ENCODE results near the gene SPTBN5. TPM values are rescaled to one million over a fixed set of nuclear protein-coding genes. Genes with fewer than 3 reads are reported as not detected.

The SPTBN5 gene
- total RNA-seq, 1 experiment from 2014 or later, result 0.64 TPM

DNA sequence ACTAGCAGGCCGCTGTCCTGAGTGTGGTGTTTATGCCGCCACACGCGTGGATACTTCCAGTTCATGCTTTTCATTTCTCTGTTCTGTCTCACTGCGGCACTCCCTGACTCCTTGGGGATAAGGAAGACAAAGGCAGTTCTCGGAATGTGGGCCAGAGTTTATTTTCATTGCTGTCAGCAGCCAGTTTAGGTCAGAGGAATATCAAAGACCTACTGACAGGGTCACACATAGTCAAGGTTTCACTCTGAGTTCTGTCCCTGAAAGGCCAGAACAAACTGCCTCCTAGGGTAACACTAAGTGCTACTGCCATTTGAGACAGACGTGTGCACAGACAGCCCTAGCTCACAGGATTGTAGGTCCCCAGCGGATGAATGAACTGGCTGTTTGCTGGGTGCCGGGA lies 27.3 kb upstream of the SPTBN5 start:
- no TSS peak for BruUV-seq (replicated peaks)
- no peaks in the 10 kb centered on the region for H3K27me3 Mint-ChIP-seq (ENCODE audit: unreplicated experiment)

DNA sequence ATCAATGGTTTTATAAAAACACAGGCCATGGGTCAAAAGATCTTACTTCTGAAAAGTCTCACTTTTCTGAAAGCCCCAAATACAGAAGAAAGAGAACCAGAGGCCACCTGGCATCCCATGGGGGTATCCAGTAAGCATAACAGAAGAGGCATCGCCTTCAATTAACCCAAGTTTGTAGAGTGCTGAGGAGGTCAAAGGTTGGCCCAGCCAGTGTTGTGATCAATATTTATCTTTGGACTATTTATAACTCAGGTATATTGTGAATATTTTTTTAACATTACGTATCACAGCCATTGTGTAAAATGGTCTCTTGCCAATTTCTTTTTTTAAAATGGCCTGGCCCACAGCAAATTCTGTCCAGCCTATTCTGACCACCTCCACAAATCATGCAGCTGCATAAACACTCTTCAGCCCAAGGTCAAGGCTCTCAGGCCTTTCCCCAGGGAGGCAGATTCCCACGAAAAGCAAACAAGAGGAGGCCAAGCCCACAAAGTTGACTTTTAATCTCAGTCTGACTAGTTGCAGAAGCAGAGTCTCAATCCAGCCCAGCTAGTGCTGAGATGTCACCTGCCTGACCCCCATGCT lies 26.2 kb upstream of the SPTBN5 start:
- peaks cover 29% of the 10 kb centered on the region for H3K36me3 Mint-ChIP-seq (ENCODE audit: insufficient read depth, unreplicated experiment)
- TF ChIP-seq, protein P1, sequence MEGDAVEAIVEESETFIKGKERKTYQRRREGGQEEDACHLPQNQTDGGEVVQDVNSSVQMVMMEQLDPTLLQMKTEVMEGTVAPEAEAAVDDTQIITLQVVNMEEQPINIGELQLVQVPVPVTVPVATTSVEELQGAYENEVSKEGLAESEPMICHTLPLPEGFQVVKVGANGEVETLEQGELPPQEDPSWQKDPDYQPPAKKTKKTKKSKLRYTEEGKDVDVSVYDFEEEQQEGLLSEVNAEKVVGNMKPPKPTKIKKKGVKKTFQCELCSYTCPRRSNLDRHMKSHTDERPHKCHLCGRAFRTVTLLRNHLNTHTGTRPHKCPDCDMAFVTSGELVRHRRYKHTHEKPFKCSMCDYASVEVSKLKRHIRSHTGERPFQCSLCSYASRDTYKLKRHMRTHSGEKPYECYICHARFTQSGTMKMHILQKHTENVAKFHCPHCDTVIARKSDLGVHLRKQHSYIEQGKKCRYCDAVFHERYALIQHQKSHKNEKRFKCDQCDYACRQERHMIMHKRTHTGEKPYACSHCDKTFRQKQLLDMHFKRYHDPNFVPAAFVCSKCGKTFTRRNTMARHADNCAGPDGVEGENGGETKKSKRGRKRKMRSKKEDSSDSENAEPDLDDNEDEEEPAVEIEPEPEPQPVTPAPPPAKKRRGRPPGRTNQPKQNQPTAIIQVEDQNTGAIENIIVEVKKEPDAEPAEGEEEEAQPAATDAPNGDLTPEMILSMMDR (IDR thresholded peaks at IDR 0.05; ENCODE audit: unreplicated experiment), result no peak
- peaks cover 18% of the 10 kb centered on the region for H3K4me1 Mint-ChIP-seq (ENCODE audit: low read depth, unreplicated experiment)
- H3K27me3 Mint-ChIP-seq (ENCODE audit: unreplicated experiment), result no peaks in the 10 kb centered on the region
- H3K9me3 Mint-ChIP-seq (ENCODE audit: low read depth, unreplicated experiment), result no peaks in the 10 kb centered on the region
- no peak overlapping the region for H3K4me3 Mint-ChIP-seq (ENCODE audit: low read depth, unreplicated experiment)
- no peak overlapping the region for H3K27ac Mint-ChIP-seq (ENCODE audit: unreplicated experiment)
- CTCF ChIA-PET, result no interaction called here
- no peak for DNase-seq
- BruUV-seq (replicated peaks), result no TSS peak
- intact Hi-C loops (cut with micrococcal nuclease; ENCODE audit: unreplicated experiment), result no loop called here

More for the DNA sequence above, 27.3 kb upstream of the SPTBN5 start:
- no peak for DNase-seq
- intact Hi-C loops (cut with micrococcal nuclease; ENCODE audit: unreplicated experiment), result no loop called here
- Mint-ChIP-seq H3K4me1 (ENCODE audit: low read depth, unreplicated experiment) (peaks cover 21% of the 10 kb centered on the region), H3K4me3 (ENCODE audit: low read depth, unreplicated experiment) (no peak overlapping the region), H3K9me3 (ENCODE audit: low read depth, unreplicated experiment) (no peaks in the 10 kb centered on the region), H3K27ac (ENCODE audit: unreplicated experiment) (no peak overlapping the region), H3K36me3 (ENCODE audit: insufficient read depth, unreplicated experiment) (peaks cover 26% of the 10 kb centered on the region)
- CTCF ChIA-PET, result no interaction called here
- TF ChIP-seq, protein P1 (IDR thresholded peaks at IDR 0.05; ENCODE audit: unreplicated experiment), result no peak

DNA sequence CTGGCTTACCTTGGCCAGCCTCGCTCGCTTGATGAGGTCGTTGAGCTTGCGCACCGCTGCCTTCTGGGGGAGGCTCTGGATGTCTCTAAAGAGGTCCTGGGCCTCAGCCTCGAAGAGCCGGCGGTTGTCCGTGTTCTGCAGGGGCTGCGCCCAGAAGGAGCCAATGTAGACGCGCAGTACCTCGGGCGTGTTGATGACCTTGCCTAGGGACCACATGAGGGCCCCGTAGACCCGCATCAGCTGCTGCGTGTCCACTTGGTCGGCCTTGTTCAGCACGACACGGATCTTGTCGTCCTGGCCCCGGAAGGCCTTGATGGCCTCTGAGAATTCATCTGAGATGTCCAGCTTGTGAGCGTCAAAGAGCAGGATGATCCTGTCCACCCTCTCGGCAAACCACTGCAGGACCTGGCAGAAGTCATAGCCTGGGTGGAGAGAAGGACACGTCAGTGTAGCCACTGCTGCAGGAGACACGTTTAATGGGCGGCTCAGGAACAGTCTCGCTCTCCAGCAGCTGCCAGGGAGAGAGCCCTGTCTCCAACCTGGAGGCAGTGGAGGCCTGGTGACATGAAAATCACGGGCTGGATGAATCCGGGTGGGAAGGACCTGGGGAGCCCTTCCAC lies 25.5 kb upstream of the SPTBN5 start:
- no peak for DNase-seq
- Mint-ChIP-seq H3K4me1 (ENCODE audit: low read depth, unreplicated experiment) (peaks cover 18% of the 10 kb centered on the region), H3K27me3 (ENCODE audit: unreplicated experiment) (no peaks in the 10 kb centered on the region), H3K36me3 (ENCODE audit: insufficient read depth, unreplicated experiment) (peaks cover 23% of the 10 kb centered on the region), H3K9me3 (ENCODE audit: low read depth, unreplicated experiment) (no peaks in the 10 kb centered on the region), H3K27ac (ENCODE audit: unreplicated experiment) (no peak overlapping the region), H3K4me3 (ENCODE audit: low read depth, unreplicated experiment) (no peak overlapping the region)
- TF ChIP-seq, protein P1 (IDR thresholded peaks at IDR 0.05; ENCODE audit: unreplicated experiment), result no peak
- intact Hi-C loops (cut with micrococcal nuclease; ENCODE audit: unreplicated experiment), result no loop called here
- CTCF ChIA-PET, result no interaction called here
- no TSS peak for BruUV-seq (replicated peaks)

DNA sequence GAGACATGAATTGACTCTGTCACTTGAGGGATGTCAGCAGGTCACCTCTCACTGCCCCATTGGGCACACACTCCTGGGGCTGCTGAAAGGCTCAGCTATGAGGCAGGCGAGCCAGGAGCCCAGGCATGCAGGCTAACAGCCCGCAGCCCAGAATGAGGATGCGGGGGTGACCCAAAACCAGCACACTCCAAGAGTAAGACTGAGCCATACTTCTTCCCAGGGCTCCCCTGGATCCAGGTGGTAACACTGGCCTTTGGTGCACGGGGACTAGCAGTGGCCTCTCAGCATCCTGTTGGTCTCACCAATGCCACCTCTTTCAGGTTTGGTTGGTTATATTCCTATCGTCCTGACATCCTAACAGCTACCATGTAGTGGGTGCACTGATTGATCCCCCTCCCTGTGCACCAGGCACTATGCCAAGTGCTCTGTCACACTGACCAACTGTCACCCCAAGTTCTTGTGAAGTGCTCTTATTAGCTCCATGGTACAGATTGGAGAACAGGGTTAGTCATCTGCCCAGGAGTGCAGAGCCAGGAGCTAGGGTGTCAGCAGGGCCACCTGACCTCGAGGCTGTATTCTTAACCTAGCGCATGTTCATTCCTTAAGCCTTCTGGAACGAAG lies 24.8 kb upstream of the SPTBN5 start:
- H3K4me1 Mint-ChIP-seq (ENCODE audit: low read depth, unreplicated experiment), result peaks cover 18% of the 10 kb centered on the region
- H3K27ac Mint-ChIP-seq (ENCODE audit: unreplicated experiment), result peak overlapping the region; percentile 54
- H3K4me3 Mint-ChIP-seq (ENCODE audit: low read depth, unreplicated experiment), result no peak overlapping the region
- no peaks in the 10 kb centered on the region for H3K27me3 Mint-ChIP-seq (ENCODE audit: unreplicated experiment)
- DNase-seq, result no peak
- TF ChIP-seq, protein P1 (IDR thresholded peaks at IDR 0.05; ENCODE audit: unreplicated experiment), result no peak
- peaks cover 21% of the 10 kb centered on the region for H3K36me3 Mint-ChIP-seq (ENCODE audit: insufficient read depth, unreplicated experiment)
- BruUV-seq (replicated peaks), result no TSS peak
- CTCF ChIA-PET, result no interaction called here
- intact Hi-C loops (cut with micrococcal nuclease; ENCODE audit: unreplicated experiment), result no loop called here
- no peaks in the 10 kb centered on the region for H3K9me3 Mint-ChIP-seq (ENCODE audit: low read depth, unreplicated experiment)
